MCF 10A (cell line): ENCODE results near the gene TXNRD1. TPM values are rescaled to one million over a fixed set of nuclear protein-coding genes. Genes with fewer than 3 reads are reported as not detected.

ENCODE experiments used
- BruUV-seq: library from RNA; stranded (reverse); fragments of 400-500 nt; replicated peaks from 2 replicates; lab custom pipeline; 2021; lab: Mats Ljungman, UMichigan
- CTCF ChIA-PET: fragments of 300-600 bp; sonication (Branson Sonifier 250); formaldehyde crosslinking; extraction: SDS; loops from one replicate; lab custom pipeline; 2021; ENCODE audit warnings: antibody characterized with exemption, inconsistent platforms; lab: Yijun Ruan, JAX
- POLR2A ChIA-PET: fragments of 300-600, 350-650 bp; sonication (Branson Sonifier 250); formaldehyde crosslinking; extraction: SDS; loops from one replicate; lab custom pipeline; 2020; ENCODE audit warnings: antibody characterized with exemption, inconsistent platforms; lab: Yijun Ruan, JAX
- DNase-seq: peaks from one replicate; pipeline ENCODE4 v3.0.0-alpha.2; 2018; ENCODE audit not compliant: unreplicated experiment
- H3K27ac Mint-ChIP-seq: one replicate; pipeline ENCODE4 v1.8.0; 2022; ENCODE audit warnings: mild to moderate bottlenecking, low read depth, mixed read lengths; ENCODE audit not compliant: unreplicated experiment
- H3K27me3 Mint-ChIP-seq: one replicate; pipeline ENCODE4 v1.8.0; 2022; ENCODE audit warnings: mixed read lengths; ENCODE audit not compliant: insufficient read depth, unreplicated experiment
- H3K36me3 Mint-ChIP-seq: one replicate; pipeline ENCODE4 v1.8.0; 2022; ENCODE audit warnings: mild to moderate bottlenecking, moderate library complexity, mixed read lengths; ENCODE audit not compliant: insufficient read depth, unreplicated experiment
- H3K4me1 Mint-ChIP-seq: one replicate; pipeline ENCODE4 v1.8.0; 2022; ENCODE audit warnings: mixed read lengths; ENCODE audit not compliant: insufficient read depth, unreplicated experiment
- H3K4me3 Mint-ChIP-seq: one replicate; pipeline ENCODE4 v1.8.0; 2022; ENCODE audit warnings: mild to moderate bottlenecking, moderate library complexity, mixed read lengths; ENCODE audit not compliant: unreplicated experiment
- H3K9me3 Mint-ChIP-seq: one replicate; pipeline ENCODE4 v1.8.0; 2022; ENCODE audit warnings: mixed read lengths; ENCODE audit not compliant: unreplicated experiment
- CTCF ChIP-seq: fragments of 200-600 bp; IDR thresholded peaks from one replicate; pipeline ENCODE4 v1.8.0; 2022; ENCODE audit warnings: antibody characterized with exemption, mild to moderate bottlenecking; ENCODE audit not compliant: unreplicated experiment
- intact Hi-C: fragments of 100-400 bp; cut with micrococcal nuclease; formaldehyde crosslinking; loops from 2 replicates; pipeline ENCODE4 v1.14.1; 2022
- total RNA-seq: library from RNA; stranded (reverse); gene quantifications from 2 replicates; pipeline ENCODE4 v1.2.3, GENCODE V29; 2022

TXNRD1 gene
- total RNA-seq, 1 experiment from 2014 or later, result 64.0 TPM

GRCh38 chr12:104347374-104348075 lies 131.9 kb downstream of the TXNRD1 start:
- TF ChIP-seq CTCF, result no peak
- H3K36me3 Mint-ChIP-seq, result peaks cover 95% of the 10 kb centered on the region
- no TSS peak for BruUV-seq
- intact Hi-C loops, result no loop called here
- H3K4me1 Mint-ChIP-seq, result peaks cover 11% of the 10 kb centered on the region
- no peaks in the 10 kb centered on the region for H3K27me3 Mint-ChIP-seq
- CTCF ChIA-PET, result interaction anchor here (0.6 to 0.9 kb wide), 2 partner anchors 34 to 148 kb away, joined by 3 read pairs; no protein-coding TSS in a partner anchor
- H3K27ac Mint-ChIP-seq, result no peak overlapping the region
- POLR2A ChIA-PET, result interaction anchor here (0.6 to 0.7 kb wide), 2 partner anchors 27 to 99 kb away, joined by 3 to 4 read pairs; no protein-coding TSS in a partner anchor
- H3K4me3 Mint-ChIP-seq, result no peak overlapping the region
- peak; percentile 28 for DNase-seq
- H3K9me3 Mint-ChIP-seq, result no peaks in the 10 kb centered on the region

- Mint-ChIP-seq H3K27ac (no peak overlapping the region), H3K4me3 (no peak overlapping the region), H3K27me3 (no peaks in the 10 kb centered on the region), H3K4me1 (peaks cover 11% of the 10 kb centered on the region), H3K36me3 (peaks cover 92% of the 10 kb centered on the region), H3K9me3 (no peaks in the 10 kb centered on the region)
- ChIA-PET POLR2A (no interaction called here), CTCF (interaction anchor here (0.6 to 1.6 kb wide), 4 partner anchors 9 to 57 kb away, joined by 3 to 8 read pairs (median 4); no protein-coding TSS in a partner anchor)
- intact Hi-C loops, result no loop called here
- no peak for DNase-seq
- no peak for TF ChIP-seq CTCF
- BruUV-seq, result no TSS peak
Observed at GRCh38 chr12:104348283-104348993, 132.9 kb downstream of the TXNRD1 start.

GRCh38 chr12:104348994-104349494 lies 133.5 kb downstream of the TXNRD1 start:
- no peaks in the 10 kb centered on the region for H3K9me3 Mint-ChIP-seq
- intact Hi-C loops, result no loop called here
- H3K4me3 Mint-ChIP-seq, result no peak overlapping the region
- no peak for DNase-seq
- TF ChIP-seq CTCF, result no peak
- peaks cover 92% of the 10 kb centered on the region for H3K36me3 Mint-ChIP-seq
- no peaks in the 10 kb centered on the region for H3K27me3 Mint-ChIP-seq
- ChIA-PET CTCF (interaction anchor here (0.6 to 1.6 kb wide), 3 partner anchors 10 to 57 kb away, joined by 4 to 8 read pairs (median 4); no protein-coding TSS in a partner anchor), POLR2A (no interaction called here)
- BruUV-seq, result no TSS peak
- peaks cover 11% of the 10 kb centered on the region for H3K4me1 Mint-ChIP-seq
- H3K27ac Mint-ChIP-seq, result no peak overlapping the region
